Measurements from ENCODE around the gene SEMA3A.

- TF ChIP-seq CTCF (IDR thresholded peaks at IDR 0.05) = no peak
- TF ChIP-seq POLR2A (IDR thresholded peaks at IDR 0.05) = no peak
- TF ChIP-seq POLR2AphosphoS5 (IDR thresholded peaks at IDR 0.05) = no peak
Observed at GRCh38 chr7:84076219-84076618, 118.4 kb downstream of the SEMA3A start.

Measured in breast epithelium (tissue), 3 donors.